Heart left ventricle (tissue), 16 donors: Measurements from ENCODE around the gene MGAT5. TPM values are rescaled to one million over a fixed set of nuclear protein-coding genes. Genes with fewer than 3 reads are reported as not detected.

Experiments
- ATAC-seq, 4 donors: fragments of 200-7000 bp; cut with Tn5 transposase; one replicate each; pipeline ENCODE4 v1.9.1; 2020 to 2022; ENCODE audit warnings: moderate library complexity in 4 of 4, mild to moderate bottlenecking in 3 of 4, moderate number of reproducible peaks in 1 of 4
- DNase-seq, 5 donors: peaks; one replicate each; pipeline ENCODE4 v3.0.0-alpha.2; 2020
- H3K27ac ChIP-seq, 12 donors: fragments of 200-600 bp; sonication (generic) in 4 of 12; one replicate each; pipeline versions ENCODE4 v1.5.0 to v1.8.0; 2016 to 2022; ENCODE audit warnings: mild to moderate bottlenecking in 2 of 12
- H3K27me3 ChIP-seq, 9 donors: fragments of 200-600 bp; sonication (generic) in 2 of 9; one replicate each; pipeline versions ENCODE4 v1.5.1 to v1.8.0; 2016 to 2022; ENCODE audit warnings: mild to moderate bottlenecking in 3 of 9
- H3K36me3 ChIP-seq, 9 donors: fragments of 200-600 bp; sonication (generic) in 2 of 9; one replicate each; pipeline versions ENCODE4 v1.5.0 to v1.8.0; 2018 to 2022; ENCODE audit warnings: mild to moderate bottlenecking in 2 of 9
- H3K4me1 ChIP-seq, 12 donors: fragments of 200-600 bp; sonication (generic) in 4 of 12; one replicate each; pipeline versions ENCODE4 v1.5.0 to v1.8.0; 2016 to 2022; ENCODE audit warnings: mild to moderate bottlenecking in 3 of 12
- H3K4me3 ChIP-seq, 12 donors: fragments of 200-600 bp; sonication (generic) in 4 of 12; one replicate each; pipeline versions ENCODE4 v1.5.0 to v1.8.0; 2017 to 2022; ENCODE audit warnings: mild to moderate bottlenecking in 9 of 12, moderate library complexity in 4 of 12
- H3K9me3 ChIP-seq, 12 donors: fragments of 200-600 bp; sonication (generic) in 4 of 12; one replicate each; pipeline versions ENCODE4 v1.5.0 to v1.8.0; 2016 to 2022; ENCODE audit warnings: mild to moderate bottlenecking in 1 of 12
- POLR2A ChIP-seq, 2 donors: fragments of 450-650 bp; IDR thresholded peaks; one replicate each; pipeline ENCODE4 v1.6.1; 2017; ENCODE audit warnings: antibody characterized with exemption in 2 of 2, mild to moderate bottlenecking in 2 of 2, moderate library complexity in 2 of 2
- WGBS, 4 donors: extraction: QIAGEN DNeasy Blood & Tissue Kit in 2 of 4; methylation state at CpG; one replicate each; pipeline versions ENCODE4 v1.1.5 to v1.1.7; 2013 to 2018; 5-methylcytosine and 5-hydroxymethylcytosine counted together
- intact Hi-C, 10 donors: fragments of 100-400 bp; cut with DNase I; formaldehyde crosslinking; loops; one replicate each; pipeline versions ENCODE4 v1.11.1 to v1.14.2; 2022
- polyA plus RNA-seq, 2 donors: library from polyadenylated mRNA; stranded (reverse); fragments of 200-250 nt; gene quantifications; one replicate each; pipeline ENCODE4 v1.2.3, GENCODE V29; 2013
- total RNA-seq, 9 donors: library from RNA; depleted of rRNA in 2 of 9; stranded (reverse); fragments of >200 nt in 2 of 9; fragmentation: NEBNext Ultra II Directional in 3 of 9; extraction: Animal tissue kit (Norgen Biotek cat#: 25700) in 3 of 9; gene quantifications; one replicate each; pipeline versions ENCODE4 v1.1.0 to v1.2.4, GENCODE V29; 2016 to 2023
- TF ChIP-seq, protein P1 (sequence below), 12 donors: fragments of 200-600 bp; sonication (generic) in 4 of 12; IDR thresholded peaks; one replicate each; pipeline versions ENCODE4 v1.5.0 to v1.8.0; 2018 to 2022; ENCODE audit warnings: antibody characterized with exemption in 12 of 12, mild to moderate bottlenecking in 5 of 12
- donor health status: ischemic (EF 13 %, LVEDD 7.1; RV severe dilation, severe dysfunction).
- donor health status: healthy with polysubstance abuse.
- donor health status: DM: no; HTN: yes; CAD: no.
- donor health status: DM: no; HTN: no; CAD: no.
- donor health status: ischemic (EF 25% LVEDD 6.9; RV normal size, moderate dysfunction).
- donor health status: ischemic (EF 25% LVEDD 5.7; RV mildly dilated, moderate dysfunction).
- donor health status: healthy.
- donor health status: DM: yes; HTN: yes; CAD: no.
- donor health status: ischemic (EF 35%, LVEDD 5.7; RV mildly dilated, moderate dysfunction).
- donor health status: nonischemic (EF 11% LVEDD 7.7; RV severe dilation, severe dysfunction).
- donor health status: DM: yes; HTN: yes; CAD: no.
- donor health status: PGD.
- donor health status: ischemic (EF 29% LVEDD 5.4; RV normal size, mild dysfunction).
- donor health status: nonischemic (EF 23%, LVEDD 6.1; RV moderate dilation, normal function).

The MGAT5 gene
- total and polyA plus RNA-seq, 11 donors: 9.7 to 116 (median 79.3) TPM

DNA sequence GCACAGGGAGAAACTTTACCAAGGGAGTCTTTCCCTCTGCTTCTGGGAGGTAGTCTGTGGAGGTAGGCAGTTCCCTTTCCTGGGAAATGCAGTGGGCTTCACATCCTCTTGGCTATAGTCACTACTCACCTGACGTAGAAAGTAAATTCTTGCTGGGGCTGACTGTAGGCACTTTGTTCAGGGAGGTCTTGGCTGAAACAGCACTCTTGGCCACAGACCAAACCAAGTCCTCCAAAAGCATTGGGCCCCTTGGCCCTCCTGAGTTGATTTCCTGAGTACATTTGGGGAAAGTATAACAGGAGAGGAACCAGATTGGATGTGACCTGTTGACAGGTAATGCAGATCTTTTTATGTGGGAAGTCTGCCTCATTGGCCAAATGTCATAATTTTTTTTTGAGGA is 108.9 kb downstream of the MGAT5 start:
- TF ChIP-seq, protein P1, sequence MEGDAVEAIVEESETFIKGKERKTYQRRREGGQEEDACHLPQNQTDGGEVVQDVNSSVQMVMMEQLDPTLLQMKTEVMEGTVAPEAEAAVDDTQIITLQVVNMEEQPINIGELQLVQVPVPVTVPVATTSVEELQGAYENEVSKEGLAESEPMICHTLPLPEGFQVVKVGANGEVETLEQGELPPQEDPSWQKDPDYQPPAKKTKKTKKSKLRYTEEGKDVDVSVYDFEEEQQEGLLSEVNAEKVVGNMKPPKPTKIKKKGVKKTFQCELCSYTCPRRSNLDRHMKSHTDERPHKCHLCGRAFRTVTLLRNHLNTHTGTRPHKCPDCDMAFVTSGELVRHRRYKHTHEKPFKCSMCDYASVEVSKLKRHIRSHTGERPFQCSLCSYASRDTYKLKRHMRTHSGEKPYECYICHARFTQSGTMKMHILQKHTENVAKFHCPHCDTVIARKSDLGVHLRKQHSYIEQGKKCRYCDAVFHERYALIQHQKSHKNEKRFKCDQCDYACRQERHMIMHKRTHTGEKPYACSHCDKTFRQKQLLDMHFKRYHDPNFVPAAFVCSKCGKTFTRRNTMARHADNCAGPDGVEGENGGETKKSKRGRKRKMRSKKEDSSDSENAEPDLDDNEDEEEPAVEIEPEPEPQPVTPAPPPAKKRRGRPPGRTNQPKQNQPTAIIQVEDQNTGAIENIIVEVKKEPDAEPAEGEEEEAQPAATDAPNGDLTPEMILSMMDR (IDR thresholded peaks at IDR 0.05): no peak
- TF ChIP-seq POLR2A (IDR thresholded peaks at IDR 0.05): no peak
- Histone ChIP-seq H3K4me3 (no peak overlapping the region), H3K9me3 (no peaks in the 10 kb centered on the region), H3K36me3 (peaks cover 0 to 44% (median 11%) of the 10 kb centered on the region in 9 donors), H3K27ac (peak overlapping the region in 3 of 12 donors; percentile 63 to 80 (median 69)), H3K27me3 (no peaks in the 10 kb centered on the region), H3K4me1 (peaks cover 0 to 63% (median 46%) of the 10 kb centered on the region in 12 donors)
- intact Hi-C loops: loop anchor here in 3 of 10 donors (5.0 to 10.0 kb wide), 2 partner anchors 88 to 105 kb away; no protein-coding TSS in a partner anchor
- WGBS, 4 donors: 51 to 100% (median 74%) methylated on average over 1 of the region's 1 CpG
- ATAC-seq (no peak), DNase-seq (no peak)

DNA sequence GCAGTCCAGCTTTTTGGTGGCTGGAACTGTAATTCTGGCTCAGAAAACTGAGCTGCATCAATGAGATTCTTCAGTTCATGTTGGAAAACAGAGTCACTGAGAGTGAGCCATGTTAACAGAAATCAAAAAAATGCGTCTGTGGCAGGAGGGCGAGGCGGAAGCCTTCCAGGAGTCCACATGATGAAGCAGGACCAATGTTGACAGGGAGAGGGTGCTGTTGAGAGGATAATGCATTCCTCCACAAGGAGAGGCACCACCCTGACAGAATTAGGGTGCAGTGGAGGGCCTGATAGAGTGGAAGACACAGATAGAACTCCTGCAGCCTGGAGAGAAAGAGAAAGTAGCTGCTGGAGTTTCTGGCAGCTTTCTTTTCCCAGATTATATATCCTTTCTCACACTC is 111.5 kb downstream of the MGAT5 start:
- intact Hi-C loops: loop anchor here in 1 of 10 donors (10.0 kb wide), 1 partner anchor 91 kb away; no protein-coding TSS in a partner anchor
- H3K4me1 ChIP-seq: peaks cover 0 to 75% (median 53%) of the 10 kb centered on the region in 12 donors
- no peaks in the 10 kb centered on the region for H3K9me3 ChIP-seq
- ATAC-seq (no peak), DNase-seq (no peak)
- no peak for TF ChIP-seq POLR2A (IDR thresholded peaks at IDR 0.05)
- TF ChIP-seq, protein P1 (IDR thresholded peaks at IDR 0.05): peak in 3 of 12 donors; percentile 10 to 28 (median 28)
- no peaks in the 10 kb centered on the region for H3K27me3 ChIP-seq
- peaks cover 0 to 44% (median 11%) of the 10 kb centered on the region in 9 donors for H3K36me3 ChIP-seq
- H3K27ac ChIP-seq: no peak overlapping the region
- H3K4me3 ChIP-seq: no peak overlapping the region
- WGBS, 4 donors: 88 to 91% (median 89%) methylated on average over 3 of the region's 3 CpGs

DNA sequence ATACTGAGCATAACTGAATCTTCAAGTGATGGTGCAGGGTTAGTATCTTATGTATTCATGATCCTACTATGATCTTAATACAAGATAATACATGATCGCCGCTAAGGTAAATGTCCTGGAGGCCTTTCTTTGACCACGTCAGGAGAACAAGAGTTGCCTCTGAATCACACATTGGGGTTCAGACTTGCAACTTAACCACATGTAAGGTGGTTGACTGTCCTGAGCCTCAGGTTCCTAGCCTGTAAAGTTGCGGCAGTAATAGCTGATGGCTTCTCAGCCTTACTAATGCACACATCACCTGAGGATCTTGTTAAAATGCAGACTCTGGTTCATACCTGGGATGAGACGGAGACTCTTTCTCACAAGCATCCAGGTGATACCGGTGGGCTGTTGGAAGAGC is 112.5 kb downstream of the MGAT5 start:
- H3K9me3 ChIP-seq: no peaks in the 10 kb centered on the region
- no peaks in the 10 kb centered on the region for H3K27me3 ChIP-seq
- 97 to 99% (median 98%) methylated on average over 6 of the region's 6 CpGs for WGBS, 4 donors
- peaks cover 0 to 44% (median 11%) of the 10 kb centered on the region in 9 donors for H3K36me3 ChIP-seq
- DNase-seq (no peak), ATAC-seq (no peak)
- intact Hi-C loops: loop anchor here in 1 of 10 donors (10.0 kb wide), 1 partner anchor 92 kb away; no protein-coding TSS in a partner anchor
- TF ChIP-seq, protein P1 (IDR thresholded peaks at IDR 0.05): no peak
- no peak for TF ChIP-seq POLR2A (IDR thresholded peaks at IDR 0.05)
- H3K27ac ChIP-seq: peak overlapping the region in 3 of 12 donors; percentile 30 to 53 (median 53)
- H3K4me3 ChIP-seq: no peak overlapping the region
- H3K4me1 ChIP-seq: peaks cover 0 to 75% (median 51%) of the 10 kb centered on the region in 12 donors

DNA sequence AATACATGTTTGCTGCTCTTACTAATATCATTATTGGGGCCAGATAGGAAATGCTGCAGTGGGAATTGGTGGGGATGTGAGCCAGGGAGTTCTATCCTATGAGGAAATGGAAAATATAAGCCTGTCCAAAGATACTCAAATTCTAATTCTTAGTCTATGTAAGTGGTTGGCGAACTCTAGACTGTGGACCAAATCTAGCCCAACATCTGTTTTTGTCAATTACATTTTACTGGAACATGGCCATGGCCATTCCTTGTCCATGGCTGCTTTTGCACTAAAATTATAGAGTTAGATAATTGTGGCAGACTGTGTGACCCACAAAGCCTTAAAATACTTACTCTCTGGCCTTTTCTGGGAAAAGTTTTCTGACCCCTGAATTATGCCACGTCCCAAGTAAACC is 113.3 kb downstream of the MGAT5 start:
- H3K4me3 ChIP-seq: no peak overlapping the region
- no peaks in the 10 kb centered on the region for H3K9me3 ChIP-seq
- ATAC-seq: peak in 3 of 4 donors; percentile 29 to 53 (median 31)
- intact Hi-C loops: loop anchor here in 1 of 10 donors (10.0 kb wide), 1 partner anchor 92 kb away; no protein-coding TSS in a partner anchor
- peak in 1 of 5 donors; percentile 19 for DNase-seq
- peaks cover 0 to 75% (median 51%) of the 10 kb centered on the region in 12 donors for H3K4me1 ChIP-seq
- WGBS, 4 donors: 22 to 47% (median 35%) methylated on average over 2 of the region's 2 CpGs
- no peaks in the 10 kb centered on the region for H3K27me3 ChIP-seq
- TF ChIP-seq, protein P1 (IDR thresholded peaks at IDR 0.05): no peak
- no peak for TF ChIP-seq POLR2A (IDR thresholded peaks at IDR 0.05)
- H3K36me3 ChIP-seq: peaks cover 0 to 39% (median 11%) of the 10 kb centered on the region in 9 donors
- H3K27ac ChIP-seq: peak overlapping the region in 8 of 12 donors; percentile 8 to 64 (median 46)
